ENCODE data around the gene PARP4.
"Not testable (repeated sequence)": the region's sequence is repeated elsewhere in the genome, so short reads cannot be mapped to it uniquely, and the experiment has no call there.

Gene PARP4

DNA sequence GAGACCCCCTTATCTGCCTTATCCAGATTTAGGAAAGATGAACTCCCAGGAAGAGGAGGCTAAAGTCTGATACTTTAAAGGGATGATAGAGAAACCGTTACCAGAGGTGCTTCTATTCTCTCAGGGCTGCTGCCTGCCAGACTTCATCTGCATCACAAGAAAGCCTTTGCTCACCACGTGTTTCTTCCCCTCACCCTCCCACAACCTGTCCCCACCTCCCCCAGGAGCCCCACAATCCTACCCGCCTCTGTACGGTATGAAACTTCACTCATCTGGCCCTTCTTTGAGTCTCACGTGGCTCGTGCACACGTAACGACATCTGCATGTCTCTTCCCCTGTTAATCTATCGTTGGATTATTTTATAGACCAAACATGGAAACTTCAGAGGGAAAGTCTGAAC, 67.7 kb downstream of the PARP4 start:
- not testable (repeated sequence) for DNase-seq

DNA sequence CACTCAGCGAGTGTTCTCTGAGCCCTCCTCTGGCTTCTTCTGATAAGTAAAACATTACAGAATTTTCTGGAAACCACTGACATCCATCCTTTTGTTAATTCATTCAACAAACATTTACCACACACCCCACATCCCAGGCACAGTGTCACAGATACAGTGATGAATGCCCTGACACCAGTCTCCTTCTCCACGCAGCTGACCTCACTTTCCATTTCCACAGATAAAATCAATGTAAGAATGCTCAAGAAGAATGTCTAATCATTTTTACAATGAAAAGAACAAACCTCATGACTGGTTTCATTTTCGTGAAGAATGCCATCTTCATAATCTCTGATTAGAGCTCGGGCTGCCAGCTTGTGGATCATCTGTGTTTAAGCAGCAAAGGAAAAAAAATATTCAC, 69.2 kb downstream of the PARP4 start:
- DNase-seq = no peak

DNA sequence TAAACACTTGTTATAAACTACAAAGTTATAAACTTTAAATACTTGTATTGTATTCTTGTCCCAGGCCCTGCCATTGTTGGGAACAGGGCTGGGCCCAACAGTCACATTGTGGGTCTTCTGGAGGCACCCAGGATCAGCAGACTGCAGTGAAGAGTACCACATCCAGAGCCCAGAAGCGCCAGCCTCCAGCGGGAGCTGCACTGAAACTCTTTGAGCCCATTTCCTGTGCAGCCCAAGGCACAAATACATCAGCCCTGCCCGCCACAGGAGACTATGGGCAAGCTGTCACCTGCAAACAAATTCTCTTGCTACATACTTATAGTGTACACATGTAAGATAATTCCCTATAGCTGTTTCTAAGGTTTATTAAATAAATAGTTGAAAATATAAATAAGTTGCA, 86.5 kb downstream of the PARP4 start:
- not testable (repeated sequence) for DNase-seq

DNA sequence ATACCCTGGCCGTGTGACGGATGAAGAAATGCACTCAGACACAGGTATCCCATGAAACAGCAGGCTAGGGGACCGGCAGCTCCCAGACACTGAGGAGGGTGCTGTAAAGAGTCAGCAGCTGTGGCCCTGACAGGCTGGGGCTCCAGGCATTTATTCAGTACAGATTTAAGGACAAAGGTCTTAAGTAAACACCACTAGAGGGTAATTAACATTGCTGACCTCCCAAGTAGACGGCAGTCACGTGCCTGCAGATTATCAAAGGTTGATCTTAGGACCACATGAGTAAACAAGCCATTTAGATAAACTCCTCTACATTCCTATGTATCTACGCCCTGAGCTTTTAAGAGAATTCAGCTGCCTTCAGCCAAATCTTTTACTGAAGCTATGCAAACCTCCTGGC, 92.9 kb downstream of the PARP4 start:
- DNase-seq = not testable (repeated sequence)

DNA sequence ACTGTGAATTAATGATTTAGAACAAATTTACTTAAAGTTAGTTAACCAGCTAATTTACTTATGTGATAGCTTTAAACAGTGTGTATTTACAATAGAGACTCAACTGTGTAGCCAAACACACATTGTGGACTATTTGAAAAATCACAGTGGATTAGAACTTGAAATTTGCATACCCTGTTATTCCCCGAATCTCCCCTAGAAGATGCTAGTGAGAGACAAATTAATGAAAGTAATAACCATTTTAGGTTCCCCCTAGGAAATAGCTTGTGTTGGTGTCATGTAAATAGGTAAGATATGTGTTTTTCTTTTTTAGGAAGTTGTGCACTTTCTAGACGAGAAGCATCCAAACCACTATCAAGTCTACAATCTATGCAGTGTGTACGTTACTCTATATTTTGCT, 104.7 kb downstream of the PARP4 start:
- DNase-seq = no peak

DNA sequence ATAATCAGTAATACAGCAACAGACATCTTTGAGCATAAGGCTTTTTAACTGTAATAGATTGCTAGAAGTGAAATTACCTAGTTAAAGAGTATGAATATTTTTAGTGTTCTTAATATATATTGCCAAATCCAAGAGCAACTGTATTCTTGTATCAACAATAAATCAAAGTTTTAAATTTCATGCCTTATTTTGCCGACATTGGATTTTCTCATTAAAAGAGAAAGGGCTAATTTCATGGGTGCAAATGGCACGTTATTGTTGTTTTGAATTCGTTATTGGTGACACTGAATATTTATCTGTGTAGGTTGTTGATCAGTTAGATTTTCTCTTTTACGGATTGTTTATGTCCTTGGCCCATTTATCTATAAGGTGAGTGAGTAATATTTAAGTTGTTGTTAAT, 106.1 kb downstream of the PARP4 start:
- no peak for DNase-seq

DNA sequence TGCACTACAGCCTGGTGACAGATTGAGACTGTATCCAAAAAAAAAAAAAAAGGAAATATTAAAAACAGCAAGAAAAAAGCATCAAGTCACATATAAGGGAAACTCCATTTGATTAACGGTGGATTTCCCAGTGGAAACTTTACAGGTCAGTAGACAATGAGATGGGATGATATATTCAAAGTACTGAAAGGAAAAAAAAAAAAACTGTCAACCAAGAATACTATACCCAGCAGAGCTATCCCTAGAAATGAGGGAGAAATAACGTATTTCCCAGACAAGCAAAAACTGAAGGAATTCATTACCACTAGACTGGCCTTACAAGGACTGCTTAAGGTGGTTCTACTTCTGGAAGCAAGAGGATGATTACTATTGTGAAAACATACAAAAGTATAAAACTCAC, 115.8 kb downstream of the PARP4 start:
- no peak for DNase-seq

DNA sequence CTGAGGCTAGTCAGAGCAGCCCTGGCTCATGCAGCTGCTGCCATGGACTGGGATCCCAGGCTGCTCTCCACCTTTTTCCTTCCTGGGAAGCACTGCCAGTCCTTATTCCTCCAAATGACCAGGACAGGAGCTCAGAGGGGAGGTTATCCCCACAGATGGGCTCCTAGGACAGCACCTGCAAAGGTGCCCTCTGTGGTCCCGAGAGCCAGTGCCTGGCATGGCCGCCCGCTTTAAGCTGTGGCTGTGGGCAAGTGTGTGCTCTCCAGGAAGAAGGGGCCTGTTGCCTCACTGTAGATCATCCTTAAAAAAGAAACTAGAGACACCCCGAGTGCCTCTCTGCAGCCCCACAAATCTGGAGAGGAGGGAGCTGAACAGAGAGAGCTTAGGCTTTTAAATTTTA, 119.6 kb downstream of the PARP4 start:
- DNase-seq = no peak

DNA sequence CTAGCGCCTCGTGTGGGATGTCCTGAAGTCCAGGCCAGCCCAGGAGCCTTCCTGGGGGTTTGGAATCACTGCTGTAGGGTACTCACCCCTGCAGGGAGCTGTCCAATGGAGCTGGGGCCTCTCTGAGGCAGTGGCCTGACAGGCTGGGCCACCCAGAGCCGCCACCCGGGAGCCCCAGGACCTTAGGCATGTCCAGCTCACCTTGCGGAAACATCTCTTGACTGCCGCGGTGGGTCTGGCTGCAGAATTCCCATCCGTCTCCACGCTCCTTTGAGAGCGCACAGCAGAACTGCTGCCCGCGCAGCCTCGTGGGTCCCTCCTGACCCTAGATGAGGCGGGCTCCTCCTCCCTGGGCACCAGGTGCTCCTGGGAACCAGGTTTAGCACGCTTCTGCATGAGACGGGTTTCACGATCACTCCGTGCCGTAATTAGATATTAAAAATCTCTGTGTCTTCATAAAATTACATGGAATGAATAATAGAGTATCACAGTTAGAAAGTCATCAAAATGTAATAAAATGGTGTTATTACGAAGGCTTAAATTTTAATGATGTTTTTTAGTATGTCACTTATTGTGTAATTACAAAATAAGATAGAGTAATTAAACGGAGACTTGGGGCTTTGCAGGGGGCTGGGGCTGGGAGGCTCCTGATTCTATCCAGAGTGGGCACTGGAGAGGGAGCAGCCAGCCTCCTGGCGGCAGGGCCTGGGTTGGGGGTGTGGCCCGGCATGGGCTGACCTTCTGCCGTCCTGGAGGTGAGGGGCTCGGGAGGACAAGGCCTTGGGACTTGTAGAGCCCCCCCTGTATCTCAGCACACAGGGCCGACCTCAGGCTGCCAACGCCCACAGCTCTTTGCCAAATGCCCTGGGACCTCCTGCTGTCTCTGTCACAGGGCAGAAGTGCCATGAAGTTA, 120.6 kb downstream of the PARP4 start:
- DNase-seq = not testable (repeated sequence)

DNA sequence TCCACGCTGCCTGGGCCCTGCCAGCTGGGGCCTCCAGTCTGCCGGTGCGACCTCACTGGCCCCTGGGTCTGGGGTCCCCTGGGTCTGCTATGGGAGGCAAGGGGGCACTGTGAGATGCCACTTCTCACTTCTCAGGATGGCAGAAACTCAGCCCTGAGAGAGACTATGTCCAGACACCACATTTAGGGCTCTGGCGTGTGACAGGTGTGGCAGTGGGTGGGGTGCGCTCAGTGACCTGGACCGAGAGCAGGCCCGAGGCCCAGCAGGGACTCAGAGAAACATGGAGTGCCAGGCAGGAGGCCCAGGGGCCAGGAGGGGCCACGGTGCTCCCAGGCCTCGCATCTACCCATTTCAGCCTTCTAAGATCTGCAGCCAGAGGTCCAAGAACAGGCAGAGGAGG, 121.8 kb downstream of the PARP4 start:
- DNase-seq = not testable (repeated sequence)

DNA sequence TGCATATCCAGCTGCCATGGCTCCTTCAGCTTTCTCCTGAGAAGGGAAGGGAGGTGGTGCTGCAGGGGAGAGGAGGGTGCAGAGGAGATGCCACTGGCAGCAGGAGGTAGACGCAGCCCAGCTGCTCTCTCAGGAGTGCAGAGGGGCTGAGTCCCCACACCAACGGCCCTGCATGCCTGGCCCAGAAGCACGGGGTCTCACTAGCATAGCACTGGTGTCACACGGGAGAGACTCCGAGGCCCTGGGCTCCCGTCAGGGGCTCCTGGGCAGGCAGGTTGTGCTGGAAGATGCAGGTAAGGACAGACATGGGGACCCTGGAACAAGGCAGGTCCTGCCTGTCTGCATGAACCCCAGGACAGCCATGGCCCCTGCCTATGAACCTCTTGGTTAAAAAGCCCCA, 123.1 kb downstream of the PARP4 start:
- DNase-seq = no peak

DNA sequence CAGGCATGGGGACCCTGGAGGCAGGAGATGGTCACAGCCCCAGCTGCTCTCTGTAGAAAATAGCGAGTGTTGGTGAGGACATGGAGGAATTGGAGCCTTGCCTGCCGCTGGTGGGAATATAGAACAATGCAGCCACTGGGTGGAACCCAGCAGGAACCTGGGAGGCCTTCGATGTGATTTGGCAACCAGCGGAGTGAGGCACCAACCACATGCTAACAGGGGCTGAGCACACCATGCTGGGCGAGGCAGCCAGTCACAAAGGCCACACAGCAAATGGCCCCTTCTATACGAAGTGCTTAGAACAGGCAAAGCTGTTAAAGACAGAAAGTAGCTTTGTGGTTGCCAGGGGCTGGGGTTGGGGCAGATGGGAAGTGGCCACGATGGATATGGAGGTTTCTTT, 123.8 kb downstream of the PARP4 start:
- DNase-seq = not testable (repeated sequence)

DNA sequence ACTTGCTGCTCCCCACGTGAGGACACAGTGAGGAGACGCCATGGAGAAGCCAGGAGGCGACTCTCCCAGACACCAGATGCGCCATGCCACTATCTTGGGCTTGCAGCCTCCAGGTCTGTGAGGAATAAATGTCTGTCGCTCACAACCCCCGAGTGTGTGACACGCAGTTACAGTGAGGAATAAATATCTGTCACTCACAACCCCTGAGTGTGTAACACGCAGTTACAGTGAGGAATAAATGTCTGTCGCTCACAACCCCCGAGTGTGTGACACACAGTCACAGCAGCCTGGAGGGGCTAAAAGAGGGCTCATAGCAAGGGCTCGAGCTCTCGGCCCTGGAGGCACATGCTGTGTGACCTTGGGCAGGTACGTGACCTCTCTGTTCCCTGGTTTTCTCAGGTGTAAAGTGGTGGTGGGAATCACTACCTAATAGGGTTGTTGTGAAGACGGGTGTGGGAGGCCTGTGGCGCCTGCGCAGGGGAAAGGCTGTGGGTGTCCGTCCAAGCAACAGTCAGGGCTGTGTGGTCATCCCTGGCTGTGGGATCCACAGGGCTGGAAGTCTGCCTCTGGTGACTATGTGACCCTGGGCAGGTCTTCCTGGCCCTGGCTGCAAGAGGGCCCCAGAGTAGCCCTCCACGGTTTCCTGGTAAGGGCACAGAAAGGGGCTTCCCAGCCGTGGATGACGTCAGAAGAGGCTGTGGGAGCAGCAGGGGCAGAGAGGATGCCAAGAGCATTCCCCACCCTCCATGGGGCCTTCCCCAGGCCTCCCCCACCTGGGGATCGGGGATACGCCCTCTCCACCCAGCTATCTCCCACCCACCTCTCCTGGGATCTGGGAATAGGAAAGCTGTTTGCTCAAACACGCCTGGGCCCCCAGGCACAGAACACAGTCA, 125.5 kb downstream of the PARP4 start:
- DNase-seq = no peak

DNA sequence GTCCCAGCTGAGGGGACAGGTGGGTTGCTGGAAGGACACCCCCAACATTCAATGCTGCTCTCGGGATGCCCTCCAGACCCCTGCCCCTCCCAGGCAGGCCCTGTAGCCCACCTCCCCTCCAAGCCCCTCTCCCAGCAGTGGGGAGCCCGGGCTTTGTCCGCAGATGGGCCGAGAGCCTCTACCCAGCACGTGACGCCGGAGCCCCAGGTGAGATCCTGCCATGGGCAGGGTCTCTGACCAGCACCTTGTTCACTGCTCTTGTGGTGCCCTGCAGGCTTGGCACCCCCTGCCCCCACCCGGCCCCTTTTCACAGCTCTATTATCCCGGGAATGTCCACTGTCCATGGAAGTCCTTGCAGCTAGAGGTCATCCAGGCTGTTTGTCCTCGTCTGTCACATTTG, 126.7 kb downstream of the PARP4 start:
- no peak for DNase-seq

DNA sequence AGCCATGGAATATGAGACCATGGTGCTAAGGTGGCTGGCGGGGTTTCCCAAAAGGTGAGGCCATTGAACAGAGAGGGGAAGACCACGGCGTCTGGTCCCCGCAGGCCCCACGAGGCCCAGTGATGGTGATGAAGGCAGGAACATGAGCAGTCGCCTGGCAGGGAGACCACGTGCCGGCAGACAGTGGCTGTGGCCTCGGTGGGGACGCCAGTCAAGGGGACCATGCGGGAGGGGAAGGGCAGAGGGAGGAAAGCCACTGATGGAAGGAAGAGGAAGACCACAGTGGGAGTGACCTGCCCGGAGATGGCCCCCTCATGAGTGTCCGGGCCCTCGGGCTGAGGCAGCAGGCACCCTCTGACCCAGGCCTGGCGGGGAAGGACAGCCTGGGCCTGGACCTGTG, 127.6 kb downstream of the PARP4 start:
- not testable (repeated sequence) for DNase-seq

DNA sequence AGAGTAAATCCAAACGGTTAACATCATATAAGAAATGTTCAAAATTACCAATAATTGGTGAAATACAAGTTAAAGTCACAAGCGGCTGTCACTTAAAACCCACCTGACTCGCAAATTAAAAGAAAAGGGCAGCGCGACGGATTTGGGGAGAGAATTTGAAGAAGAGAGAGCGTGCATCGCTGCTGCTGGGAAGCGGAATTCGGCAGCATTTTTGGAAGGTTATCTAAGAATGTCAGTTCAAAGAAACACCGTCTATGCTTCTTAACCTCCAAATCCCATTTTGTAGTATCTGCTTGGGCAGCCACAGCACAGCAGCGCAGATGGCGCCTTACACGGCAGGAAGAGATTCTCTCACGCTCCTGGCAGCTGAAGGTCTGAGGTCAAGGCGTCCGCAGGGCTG, 128.5 kb downstream of the PARP4 start:
- not testable (repeated sequence) for DNase-seq

DNA sequence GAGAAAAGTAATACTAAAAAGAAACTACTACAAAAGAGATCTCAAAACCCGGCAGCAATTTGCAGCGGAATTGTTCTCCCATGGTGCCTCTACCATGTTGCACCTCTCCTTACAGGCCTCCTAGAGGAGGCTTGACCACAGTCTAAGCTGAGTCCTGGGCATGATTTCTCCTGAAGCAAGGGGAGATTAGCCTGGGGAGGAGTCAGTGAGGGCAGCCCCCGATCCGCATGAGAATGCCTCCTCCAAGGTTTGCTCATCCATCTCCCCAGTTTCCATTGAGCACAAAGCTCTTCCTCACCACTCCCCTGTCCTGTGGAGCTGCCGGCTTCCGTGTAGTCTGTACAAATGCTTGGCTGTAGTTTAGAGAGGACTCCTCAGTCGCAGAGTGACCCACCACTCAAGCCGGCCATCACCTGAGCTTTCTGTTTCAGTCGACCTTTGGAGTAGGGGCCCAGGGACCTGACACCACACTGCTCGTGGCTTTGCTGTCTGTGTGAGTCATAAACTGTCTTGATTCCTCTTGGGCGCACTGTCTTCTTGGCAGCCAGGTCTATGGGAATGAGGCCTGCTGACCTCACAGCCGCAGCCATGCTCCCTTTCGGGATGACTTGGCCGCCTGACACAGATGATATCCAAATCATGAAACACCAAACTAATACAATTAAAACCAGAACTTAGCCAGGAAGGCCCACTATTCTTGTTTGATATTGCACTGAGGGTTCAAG, 130.9 kb downstream of the PARP4 start:
- no peak for DNase-seq

DNA sequence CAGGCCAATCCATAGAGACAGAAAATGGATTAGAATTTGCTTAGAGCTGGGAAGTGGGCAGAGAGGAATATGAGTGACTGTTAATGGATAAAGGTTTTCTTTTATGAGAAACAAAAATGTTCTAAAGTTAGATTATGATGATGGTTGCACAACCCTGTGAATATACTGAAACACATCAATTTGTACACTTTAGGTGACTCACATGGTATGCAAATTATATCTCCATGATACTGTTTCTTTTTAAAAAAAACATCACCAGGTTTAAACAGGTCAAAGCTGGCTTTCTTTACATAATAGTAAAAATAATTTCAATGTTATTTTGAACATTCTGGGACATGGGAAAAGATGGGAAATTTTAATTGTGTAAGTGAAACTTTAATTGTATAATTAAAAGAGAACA, 131.7 kb downstream of the PARP4 start:
- DNase-seq = not testable (repeated sequence)

DNA sequence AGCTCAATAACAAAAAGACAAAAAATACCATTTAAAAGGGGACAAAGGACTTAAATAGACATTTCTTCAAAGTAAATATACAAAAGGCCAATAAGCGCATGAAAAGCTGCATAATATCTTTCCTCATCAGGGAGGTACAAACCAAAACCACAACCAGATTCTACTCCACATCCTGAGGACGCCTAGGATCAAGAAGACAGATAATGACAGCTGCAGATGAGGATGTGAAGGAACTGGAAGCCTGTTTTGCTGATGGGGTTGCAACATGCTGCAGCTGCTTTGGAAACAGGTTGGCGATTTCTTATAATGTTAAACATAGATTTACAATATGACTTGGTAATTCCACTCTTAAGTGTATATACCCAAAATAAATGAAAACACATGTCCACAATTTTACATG, 132.4 kb downstream of the PARP4 start:
- DNase-seq = not testable (repeated sequence)

DNA sequence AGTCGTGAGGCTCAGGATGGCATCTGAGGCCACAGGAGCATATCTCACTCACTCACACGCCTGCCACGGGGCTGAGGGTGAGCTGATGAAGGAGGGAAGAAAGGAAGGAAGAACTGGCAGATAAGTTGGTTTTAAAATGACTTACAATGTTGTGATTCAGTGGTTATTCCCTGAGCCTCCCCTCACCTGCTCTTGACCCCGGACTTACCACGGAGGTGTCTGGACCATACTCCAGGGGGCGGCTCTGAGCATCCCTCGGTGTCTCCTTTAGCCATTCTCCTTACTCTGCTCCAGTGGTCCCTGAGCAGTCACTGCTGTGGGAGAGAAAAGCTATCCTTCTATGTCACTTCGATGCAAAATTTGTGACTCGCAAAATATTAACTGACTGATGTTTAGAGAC, 141.3 kb downstream of the PARP4 start:
- DNase-seq = not testable (repeated sequence)

Data from C1 segment of cervical spinal cord (tissue), 14 donors.